ENCODE results near the gene SLIT1. TPM values are rescaled to one million over a fixed set of nuclear protein-coding genes. Genes with fewer than 3 reads are reported as not detected.

SLIT1 gene
- total RNA-seq, 2 experiments from 2014 or later: 0.13 to 1.0 TPM

DNA sequence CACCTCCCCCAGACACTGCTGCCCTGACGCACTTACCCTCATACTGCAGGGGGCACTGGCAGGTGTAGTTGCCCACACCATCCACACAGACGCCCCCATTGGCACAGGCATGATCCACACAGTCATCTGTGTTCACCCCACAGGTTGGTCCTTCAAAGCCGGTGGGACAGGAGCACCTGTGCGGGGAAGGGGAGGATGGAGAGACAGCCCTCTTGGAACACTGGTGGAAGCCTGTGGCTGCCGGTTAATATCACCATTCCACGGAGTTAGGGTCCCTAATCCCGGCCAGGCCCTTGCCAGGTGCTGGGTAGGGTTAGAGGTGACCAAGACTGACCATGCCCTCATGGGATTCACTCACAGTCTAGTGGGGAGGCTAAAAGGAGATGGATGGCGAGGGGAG is 171.8 kb downstream of the SLIT1 start:
- TF ChIP-seq, protein P1, sequence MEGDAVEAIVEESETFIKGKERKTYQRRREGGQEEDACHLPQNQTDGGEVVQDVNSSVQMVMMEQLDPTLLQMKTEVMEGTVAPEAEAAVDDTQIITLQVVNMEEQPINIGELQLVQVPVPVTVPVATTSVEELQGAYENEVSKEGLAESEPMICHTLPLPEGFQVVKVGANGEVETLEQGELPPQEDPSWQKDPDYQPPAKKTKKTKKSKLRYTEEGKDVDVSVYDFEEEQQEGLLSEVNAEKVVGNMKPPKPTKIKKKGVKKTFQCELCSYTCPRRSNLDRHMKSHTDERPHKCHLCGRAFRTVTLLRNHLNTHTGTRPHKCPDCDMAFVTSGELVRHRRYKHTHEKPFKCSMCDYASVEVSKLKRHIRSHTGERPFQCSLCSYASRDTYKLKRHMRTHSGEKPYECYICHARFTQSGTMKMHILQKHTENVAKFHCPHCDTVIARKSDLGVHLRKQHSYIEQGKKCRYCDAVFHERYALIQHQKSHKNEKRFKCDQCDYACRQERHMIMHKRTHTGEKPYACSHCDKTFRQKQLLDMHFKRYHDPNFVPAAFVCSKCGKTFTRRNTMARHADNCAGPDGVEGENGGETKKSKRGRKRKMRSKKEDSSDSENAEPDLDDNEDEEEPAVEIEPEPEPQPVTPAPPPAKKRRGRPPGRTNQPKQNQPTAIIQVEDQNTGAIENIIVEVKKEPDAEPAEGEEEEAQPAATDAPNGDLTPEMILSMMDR (conservative IDR thresholded peaks at IDR 0.05; ENCODE audit: low read length): no peak
- TF ChIP-seq EZH2phosphoT487 (IDR thresholded peaks at IDR 0.05; ENCODE audit: borderline replicate concordance, low read depth, low read length): no peak
- Histone ChIP-seq H3K9me2 (ENCODE audit: insufficient read depth, low read length) (no peaks in the 10 kb centered on the region), H3K4me1 (ENCODE audit: insufficient read depth, low read length, poor library complexity, severe bottlenecking) (peaks cover 15% of the 10 kb centered on the region), H3K79me2 (ENCODE audit: insufficient read depth, low read depth, low read length) (no peaks in the 10 kb centered on the region), H3K9me3 (ENCODE audit: low read length) (no peaks in the 10 kb centered on the region), H4K20me1 (ENCODE audit: insufficient read depth, low read length) (no peaks in the 10 kb centered on the region), H3K4me3 (ENCODE audit: low read depth, low read length, poor library complexity, severe bottlenecking) (no peak overlapping the region), H3K36me3 (ENCODE audit: insufficient read depth, low read length) (no peaks in the 10 kb centered on the region), H3K27ac (ENCODE audit: low read depth, low read length, poor library complexity, severe bottlenecking) (no peak overlapping the region), H2AFZ (ENCODE audit: low read length) (no peak overlapping the region), H3K4me2 (ENCODE audit: low read length) (no peak overlapping the region)
- ChIA-PET CTCF (ENCODE audit: unreplicated experiment) (no interaction called here), POLR2A (no interaction called here)
- no peak for DNase-seq (ENCODE audit: low spot score)
- BruUV-seq (replicated peaks): no TSS peak
- intact Hi-C loops (cut with micrococcal nuclease; ENCODE audit: unreplicated experiment): no loop called here

- intact Hi-C loops (cut with micrococcal nuclease; ENCODE audit: unreplicated experiment): no loop called here
- Histone ChIP-seq H3K4me3 (ENCODE audit: low read depth, low read length, poor library complexity, severe bottlenecking) (no peak overlapping the region), H3K4me1 (ENCODE audit: insufficient read depth, low read length, poor library complexity, severe bottlenecking) (peaks cover 15% of the 10 kb centered on the region), H3K79me2 (ENCODE audit: insufficient read depth, low read depth, low read length) (no peaks in the 10 kb centered on the region), H3K4me2 (ENCODE audit: low read length) (no peak overlapping the region), H3K9me3 (ENCODE audit: low read length) (no peaks in the 10 kb centered on the region), H3K9me2 (ENCODE audit: insufficient read depth, low read length) (no peaks in the 10 kb centered on the region), H3K36me3 (ENCODE audit: insufficient read depth, low read length) (no peaks in the 10 kb centered on the region), H3K27ac (ENCODE audit: low read depth, low read length, poor library complexity, severe bottlenecking) (no peak overlapping the region), H2AFZ (ENCODE audit: low read length) (no peak overlapping the region), H4K20me1 (ENCODE audit: insufficient read depth, low read length) (no peaks in the 10 kb centered on the region)
- no TSS peak for BruUV-seq (replicated peaks)
- TF ChIP-seq, protein P1 (conservative IDR thresholded peaks at IDR 0.05; ENCODE audit: low read length): no peak
- TF ChIP-seq EZH2phosphoT487 (IDR thresholded peaks at IDR 0.05; ENCODE audit: borderline replicate concordance, low read depth, low read length): no peak
- POLR2A ChIA-PET: no interaction called here
- no peak for DNase-seq (ENCODE audit: low spot score)
- CTCF ChIA-PET (ENCODE audit: unreplicated experiment): no interaction called here
Observed at GRCh38 chr10:97013568-97013967, 172.2 kb downstream of the SLIT1 start.

DNA sequence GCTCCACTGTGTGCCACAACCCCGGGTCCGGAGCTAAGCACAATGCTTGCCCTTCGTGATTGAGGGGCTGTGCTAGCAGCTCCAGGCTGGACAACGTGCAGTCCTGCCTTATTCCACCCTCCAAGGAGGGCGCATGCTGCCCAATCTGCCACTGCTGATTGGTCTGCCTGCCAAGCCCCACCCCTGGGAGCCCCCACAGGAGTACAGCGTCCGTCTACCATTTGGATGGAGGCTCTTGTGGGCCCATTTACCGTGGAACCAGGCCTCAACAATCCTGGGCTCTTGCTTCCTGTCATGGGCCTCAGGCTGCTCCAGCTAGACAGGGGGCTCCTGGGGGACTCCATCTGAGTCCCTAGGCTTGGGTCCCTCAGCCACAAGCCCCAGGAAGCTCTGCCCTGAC is 173.3 kb downstream of the SLIT1 start:
- H3K79me2 ChIP-seq (ENCODE audit: insufficient read depth, low read depth, low read length): no peaks in the 10 kb centered on the region
- H3K27ac ChIP-seq (ENCODE audit: low read depth, low read length, poor library complexity, severe bottlenecking): no peak overlapping the region
- ChIA-PET POLR2A (interaction anchor here (0.6 kb wide), 1 partner anchor 78 kb away, joined by 3 read pairs; no protein-coding TSS in a partner anchor), CTCF (ENCODE audit: unreplicated experiment) (no interaction called here)
- H3K36me3 ChIP-seq (ENCODE audit: insufficient read depth, low read length): no peaks in the 10 kb centered on the region
- H3K4me2 ChIP-seq (ENCODE audit: low read length): no peak overlapping the region
- no peak overlapping the region for H2AFZ ChIP-seq (ENCODE audit: low read length)
- no peak for TF ChIP-seq EZH2phosphoT487 (IDR thresholded peaks at IDR 0.05; ENCODE audit: borderline replicate concordance, low read depth, low read length)
- TF ChIP-seq, protein P1 (conservative IDR thresholded peaks at IDR 0.05; ENCODE audit: low read length): no peak
- H3K9me2 ChIP-seq (ENCODE audit: insufficient read depth, low read length): no peaks in the 10 kb centered on the region
- H3K4me1 ChIP-seq (ENCODE audit: insufficient read depth, low read length, poor library complexity, severe bottlenecking): peaks cover 13% of the 10 kb centered on the region
- H3K4me3 ChIP-seq (ENCODE audit: low read depth, low read length, poor library complexity, severe bottlenecking): no peak overlapping the region
- intact Hi-C loops (cut with micrococcal nuclease; ENCODE audit: unreplicated experiment): no loop called here
- no peaks in the 10 kb centered on the region for H4K20me1 ChIP-seq (ENCODE audit: insufficient read depth, low read length)
- DNase-seq (ENCODE audit: low spot score): no peak
- no TSS peak for BruUV-seq (replicated peaks)
- peaks cover 7% of the 10 kb centered on the region; the same call in 1 of the 2 replicates for H3K9me3 ChIP-seq (ENCODE audit: low read length)
